ENCODE data around the gene PCDHB16.
"Not testable (repeated sequence)": the region's sequence is repeated elsewhere in the genome, so short reads cannot be mapped to it uniquely, and the experiment has no call there.

Gene PCDHB16

GRCh38 chr5:141182248-141182647 lies at the start of gene PCDHB16:
TSS of gene PCDHB16 (plus strand) at chr5:141182387. CDS start at chr5:141182560, 173 bp downstream.
- DNase-seq: no peak

GRCh38 chr5:141135030-141135717 lies 47.0 kb upstream of the PCDHB16 start, which contains the start of gene PCDHB5:
TSS of gene PCDHB5 (plus strand) at chr5:141135206. CDS start at chr5:141135435, 229 bp downstream.
- DNase-seq: no peak

GRCh38 chr5:141135718-141136266 lies 46.4 kb upstream of the PCDHB16 start:
- no peak for DNase-seq

GRCh38 chr5:141137346-141137745 lies 44.8 kb upstream of the PCDHB16 start:
- DNase-seq: not testable (repeated sequence)

- DNase-seq: no peak
Observed at GRCh38 chr5:141149812-141150211, 32.4 kb upstream of the PCDHB16 start, which contains the start of gene PCDHB6. TSS of gene PCDHB6 (plus strand) at chr5:141150057. CDS start at chr5:141150258, 201 bp downstream.

GRCh38 chr5:141150224-141150992 lies 31.8 kb upstream of the PCDHB16 start:
- no peak for DNase-seq

GRCh38 chr5:141150993-141151325 lies 31.2 kb upstream of the PCDHB16 start:
- no peak for DNase-seq

- DNase-seq: not testable (repeated sequence)
Observed at GRCh38 chr5:141151632-141152031, 30.6 kb upstream of the PCDHB16 start.

- not testable (repeated sequence) for DNase-seq
Observed at GRCh38 chr5:141152096-141152495, 30.1 kb upstream of the PCDHB16 start.

- no peak for DNase-seq
Observed at GRCh38 chr5:141155540-141156374, 26.4 kb upstream of the PCDHB16 start.

GRCh38 chr5:141157356-141157755 lies 24.8 kb upstream of the PCDHB16 start:
- not testable (repeated sequence) for DNase-seq

- DNase-seq: not testable (repeated sequence)
Observed at GRCh38 chr5:141157901-141158300, 24.3 kb upstream of the PCDHB16 start.

GRCh38 chr5:141172381-141173204 lies 9.6 kb upstream of the PCDHB16 start, which contains the start of gene PCDHB7:
TSS of gene PCDHB7 (plus strand) at chr5:141172644. CDS start at chr5:141172836, 192 bp downstream.
- no peak for DNase-seq

- DNase-seq: not testable (repeated sequence)
Observed at GRCh38 chr5:141174291-141175104, 7.7 kb upstream of the PCDHB16 start.

- no peak for DNase-seq
Observed at GRCh38 chr5:141175933-141176332, 6.3 kb upstream of the PCDHB16 start.

GRCh38 chr5:141177577-141178191 lies 4.5 kb upstream of the PCDHB16 start, which contains the start of gene PCDHB8:
TSS of gene PCDHB8 (plus strand) at chr5:141177790. CDS start at chr5:141178035, 245 bp downstream.
- not testable (repeated sequence) for DNase-seq

- DNase-seq: not testable (repeated sequence)
Observed at GRCh38 chr5:141179371-141179770, 2.8 kb upstream of the PCDHB16 start.

- not testable (repeated sequence) for DNase-seq
Observed at GRCh38 chr5:141179876-141180275, 2.3 kb upstream of the PCDHB16 start.

- no peak for DNase-seq
Observed at GRCh38 chr5:141180313-141180712, 1.9 kb upstream of the PCDHB16 start.

All from DMS 273 treated with DMSO at 0.1 percent for 48 hours (cell line).